Stimulated activated effector memory CD8-positive, alpha-beta T cell treated with anti-CD3 and anti-CD28 coated beads, Interleukin-12 subunit alpha, Interleukin-12 subunit beta, amount 100 ng/mL, for 72 hours (primary cell): ENCODE results near the gene ZNF318.
A peak's percentile ranks its signal among the peaks of the same experiment; 100 is the strongest.
"Not testable (repeated sequence)": the region's sequence is repeated elsewhere in the genome, so short reads cannot be mapped to it uniquely, and the experiment has no call there.

Experiments
- ATAC-seq: fragments of 150-1000 bp; cut with Tn5 transposase; 2 replicates; pipeline ENCODE4 v1.10.0; 2021
- DNase-seq, 2 donors: peaks; one replicate each; pipeline ENCODE4 v3.0.0; 2021 to 2022; ENCODE audit warnings: low spot score in 2 of 2
- H3K27ac Mint-ChIP-seq: one replicate; pipeline ENCODE4 v1.8.0; 2022; ENCODE audit warnings: mild to moderate bottlenecking, mixed read lengths
- H3K36me3 Mint-ChIP-seq: one replicate; pipeline ENCODE4 v1.8.0; 2022; ENCODE audit warnings: mild to moderate bottlenecking, mixed read lengths
- H3K4me1 Mint-ChIP-seq: one replicate; pipeline ENCODE4 v1.8.0; 2022; ENCODE audit warnings: mixed read lengths
- H3K4me3 Mint-ChIP-seq: one replicate; pipeline ENCODE4 v1.8.0; 2022; ENCODE audit warnings: mild to moderate bottlenecking, mixed read lengths
- H3K9me3 Mint-ChIP-seq: one replicate; pipeline ENCODE4 v1.8.0; 2022; ENCODE audit warnings: mixed read lengths

ZNF318 gene

DNA sequence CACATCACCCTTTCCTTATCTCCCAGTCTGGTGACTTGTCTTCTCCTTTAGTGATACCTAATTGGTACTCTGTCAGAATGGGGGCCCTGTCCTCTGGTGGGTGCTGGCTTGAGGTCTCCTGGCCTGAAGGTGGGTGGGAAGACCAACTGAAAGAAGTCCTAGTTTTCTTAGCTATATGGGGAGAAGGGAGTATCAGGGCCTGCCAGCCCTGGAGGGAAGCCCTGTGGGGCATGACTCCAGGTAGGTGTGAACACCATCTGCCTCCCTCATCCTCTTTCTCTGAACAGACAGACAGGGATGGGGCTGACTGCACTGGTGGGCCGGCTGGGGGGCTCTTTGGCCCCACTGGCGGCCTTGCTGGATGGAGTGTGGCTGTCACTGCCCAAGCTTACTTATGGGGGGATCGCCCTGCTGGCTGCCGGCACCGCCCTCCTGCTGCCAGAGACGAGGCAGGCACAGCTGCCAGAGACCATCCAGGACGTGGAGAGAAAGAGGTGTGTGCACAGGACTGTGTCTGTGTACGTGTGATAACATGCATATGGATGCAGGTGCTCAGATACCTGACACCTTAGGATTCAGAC, 65.6 kb downstream of the ZNF318 start:
- no peak overlapping the region for H3K27ac Mint-ChIP-seq
- H3K9me3 Mint-ChIP-seq: no peaks in the 10 kb centered on the region
- no peak overlapping the region for H3K4me3 Mint-ChIP-seq
- H3K36me3 Mint-ChIP-seq: no peaks in the 10 kb centered on the region
- H3K4me1 Mint-ChIP-seq: no peaks in the 10 kb centered on the region
- no peak for ATAC-seq
- no peak for DNase-seq

DNA sequence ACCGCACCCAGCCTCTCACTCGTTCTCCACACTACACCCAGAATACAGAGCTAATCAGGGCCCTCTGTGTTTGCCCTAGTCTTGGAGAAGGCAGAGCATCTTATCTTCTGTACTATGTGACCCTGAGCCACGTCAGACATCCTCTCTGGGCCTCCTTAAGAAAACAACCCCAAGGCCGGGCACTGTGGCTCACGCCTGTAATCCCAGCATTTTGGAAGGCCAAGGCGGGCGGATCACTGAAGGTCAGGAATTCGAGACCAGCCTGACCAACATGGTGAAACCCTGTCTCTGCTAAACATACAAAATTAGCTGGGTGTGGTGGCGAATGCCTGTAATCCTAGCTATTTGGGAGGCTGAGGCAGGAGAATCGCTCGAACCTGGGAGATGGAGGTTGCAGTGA, 66.4 kb downstream of the ZNF318 start:
- not testable (repeated sequence) for H3K36me3 Mint-ChIP-seq, H3K9me3 Mint-ChIP-seq, H3K4me1 Mint-ChIP-seq, H3K4me3 Mint-ChIP-seq, DNase-seq, ATAC-seq
- peak overlapping the region; percentile 17 for H3K27ac Mint-ChIP-seq

DNA sequence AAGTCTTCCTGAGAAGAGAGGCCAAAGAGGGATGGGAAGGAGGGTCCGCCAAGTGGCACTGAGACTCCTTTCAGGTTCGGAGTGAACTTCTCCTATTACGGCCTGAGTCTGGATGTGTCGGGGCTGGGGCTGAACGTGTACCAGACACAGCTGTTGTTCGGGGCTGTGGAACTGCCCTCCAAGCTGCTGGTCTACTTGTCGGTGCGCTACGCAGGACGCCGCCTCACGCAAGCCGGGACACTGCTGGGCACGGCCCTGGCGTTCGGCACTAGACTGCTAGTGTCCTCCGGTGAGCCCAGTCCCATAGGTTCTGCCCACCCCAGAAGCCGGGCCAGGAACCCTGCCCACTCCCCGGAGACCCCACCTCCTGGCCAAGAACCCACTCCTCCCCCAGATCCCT, 67.3 kb downstream of the ZNF318 start:
- Mint-ChIP-seq H3K9me3 (no peaks in the 10 kb centered on the region), H3K4me3 (no peak overlapping the region), H3K36me3 (no peaks in the 10 kb centered on the region), H3K27ac (no peak overlapping the region), H3K4me1 (no peaks in the 10 kb centered on the region)
- ATAC-seq (no peak), DNase-seq (no peak)

DNA sequence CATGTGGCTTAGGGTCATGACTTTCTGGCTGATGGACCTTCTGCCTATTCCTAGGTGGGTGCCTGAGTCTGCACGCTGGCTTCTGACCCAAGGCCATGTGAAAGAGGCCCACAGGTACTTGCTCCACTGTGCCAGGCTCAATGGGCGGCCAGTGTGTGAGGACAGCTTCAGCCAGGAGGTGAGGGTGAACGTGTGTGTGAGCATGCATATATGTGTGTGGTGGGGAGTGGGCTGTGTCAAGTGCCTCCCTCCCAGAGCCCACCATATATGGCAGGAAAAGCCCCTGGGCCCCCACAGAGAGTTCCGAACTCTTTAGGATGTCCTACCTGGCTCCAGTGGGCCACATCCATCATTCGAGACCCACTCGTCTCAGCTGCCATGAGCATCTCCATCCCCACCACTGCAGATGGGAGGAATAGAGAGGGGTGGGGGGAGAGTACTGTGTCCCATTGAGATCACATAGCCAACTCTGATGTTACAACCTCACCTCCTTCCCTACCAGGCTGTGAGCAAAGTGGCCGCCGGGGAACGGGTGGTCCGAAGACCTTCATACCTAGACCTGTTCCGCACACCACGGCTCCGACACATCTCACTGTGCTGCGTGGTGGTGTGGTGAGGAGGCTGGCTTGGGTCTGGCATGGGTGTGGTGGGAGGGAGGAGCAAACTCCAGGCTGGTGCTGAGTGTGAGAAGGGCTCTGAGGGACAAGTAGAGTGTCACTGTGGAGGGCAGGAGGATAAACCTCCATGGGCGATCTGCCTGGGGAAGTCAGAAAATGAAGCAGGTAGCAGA, 68.2 kb downstream of the ZNF318 start:
- Mint-ChIP-seq H3K36me3 (no peaks in the 10 kb centered on the region), H3K4me1 (no peaks in the 10 kb centered on the region), H3K4me3 (no peak overlapping the region), H3K9me3 (no peaks in the 10 kb centered on the region), H3K27ac (no peak overlapping the region)
- DNase-seq (no peak), ATAC-seq (no peak)

DNA sequence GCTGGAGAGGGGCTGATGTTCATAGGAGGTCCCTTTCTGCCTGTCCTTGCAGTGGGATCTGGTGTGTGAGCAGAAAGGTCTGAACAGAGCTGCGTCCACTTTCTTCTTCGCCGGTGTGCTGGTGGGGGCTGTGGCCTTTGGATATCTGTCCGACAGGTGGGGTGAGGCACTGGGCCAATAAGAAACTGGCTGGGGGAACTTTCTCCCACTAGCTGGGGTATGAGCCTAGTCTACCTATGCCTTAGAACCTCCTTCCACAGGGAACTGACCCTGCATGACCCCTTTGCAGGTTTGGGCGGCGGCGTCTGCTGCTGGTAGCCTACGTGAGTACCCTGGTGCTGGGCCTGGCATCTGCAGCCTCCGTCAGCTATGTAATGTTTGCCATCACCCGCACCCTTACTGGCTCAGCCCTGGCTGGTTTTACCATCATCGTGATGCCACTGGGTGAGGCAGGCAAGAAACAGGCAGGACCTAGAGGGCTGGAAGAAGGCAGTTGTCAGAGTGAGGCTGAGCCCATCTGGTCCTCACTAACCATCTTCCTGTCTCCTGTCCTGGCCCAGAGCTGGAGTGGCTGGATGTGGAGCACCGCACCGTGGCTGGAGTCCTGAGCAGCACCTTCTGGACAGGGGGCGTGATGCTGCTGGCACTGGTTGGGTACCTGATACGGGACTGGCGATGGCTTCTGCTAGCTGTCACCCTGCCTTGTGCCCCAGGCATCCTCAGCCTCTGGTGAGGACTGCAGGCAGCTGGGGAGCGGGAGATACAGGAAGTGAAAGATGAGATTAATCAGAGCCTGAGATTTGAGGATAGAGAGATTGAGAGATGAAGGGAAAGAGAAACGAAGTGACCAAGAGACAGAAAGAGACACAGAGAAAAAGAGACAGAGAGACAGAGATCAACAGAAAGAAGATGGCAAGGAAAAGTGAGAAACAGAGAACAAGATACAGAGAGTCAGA, 69.8 kb downstream of the ZNF318 start:
- H3K4me3 Mint-ChIP-seq: no peak overlapping the region
- no peak overlapping the region for H3K27ac Mint-ChIP-seq
- no peak for DNase-seq

DNA sequence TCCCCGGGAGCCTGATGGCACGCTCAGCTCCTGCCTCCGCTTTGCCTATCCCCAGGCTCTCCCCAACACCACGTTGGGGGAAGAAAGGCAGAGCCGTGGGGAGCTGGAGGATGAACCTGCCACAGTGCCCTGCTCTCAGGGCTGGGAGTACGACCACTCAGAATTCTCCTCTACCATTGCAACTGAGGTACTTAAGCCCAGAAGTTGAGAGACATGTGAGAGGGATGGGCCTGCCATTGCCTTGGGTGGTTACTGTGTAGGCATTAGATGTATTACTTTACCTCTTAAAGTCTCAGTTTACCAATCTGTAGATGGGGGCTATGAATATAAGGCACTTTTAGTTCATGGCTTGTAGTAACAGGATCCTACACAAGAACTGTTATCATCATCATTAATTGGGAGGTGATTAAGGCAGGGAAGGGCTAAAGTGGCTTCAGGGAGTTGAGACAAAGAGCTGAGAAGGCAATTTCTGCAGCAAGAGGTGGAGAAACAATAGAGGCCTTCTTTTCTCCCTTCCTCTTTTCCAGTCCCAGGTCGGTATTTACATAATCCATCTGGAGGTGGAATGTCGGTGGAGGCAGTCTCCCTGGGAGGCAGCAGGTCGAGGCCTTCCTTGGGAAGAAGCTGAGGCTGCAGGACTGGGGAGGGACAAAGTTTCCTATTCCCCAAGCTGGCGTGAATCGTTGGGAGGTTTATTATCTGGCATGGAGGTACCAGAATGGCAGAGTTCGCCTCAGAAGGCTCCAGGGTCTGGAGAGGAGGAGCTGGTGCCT, 70.7 kb downstream of the ZNF318 start:
- Mint-ChIP-seq H3K36me3 (no peaks in the 10 kb centered on the region), H3K4me3 (no peak overlapping the region), H3K4me1 (no peaks in the 10 kb centered on the region), H3K9me3 (no peaks in the 10 kb centered on the region), H3K27ac (no peak overlapping the region)
- DNase-seq (no peak), ATAC-seq (no peak)

More for the DNA sequence above, 69.8 kb downstream of the ZNF318 start:
- Mint-ChIP-seq H3K9me3 (no peaks in the 10 kb centered on the region), H3K36me3 (no peaks in the 10 kb centered on the region), H3K4me1 (no peaks in the 10 kb centered on the region)
- no peak for ATAC-seq

DNA sequence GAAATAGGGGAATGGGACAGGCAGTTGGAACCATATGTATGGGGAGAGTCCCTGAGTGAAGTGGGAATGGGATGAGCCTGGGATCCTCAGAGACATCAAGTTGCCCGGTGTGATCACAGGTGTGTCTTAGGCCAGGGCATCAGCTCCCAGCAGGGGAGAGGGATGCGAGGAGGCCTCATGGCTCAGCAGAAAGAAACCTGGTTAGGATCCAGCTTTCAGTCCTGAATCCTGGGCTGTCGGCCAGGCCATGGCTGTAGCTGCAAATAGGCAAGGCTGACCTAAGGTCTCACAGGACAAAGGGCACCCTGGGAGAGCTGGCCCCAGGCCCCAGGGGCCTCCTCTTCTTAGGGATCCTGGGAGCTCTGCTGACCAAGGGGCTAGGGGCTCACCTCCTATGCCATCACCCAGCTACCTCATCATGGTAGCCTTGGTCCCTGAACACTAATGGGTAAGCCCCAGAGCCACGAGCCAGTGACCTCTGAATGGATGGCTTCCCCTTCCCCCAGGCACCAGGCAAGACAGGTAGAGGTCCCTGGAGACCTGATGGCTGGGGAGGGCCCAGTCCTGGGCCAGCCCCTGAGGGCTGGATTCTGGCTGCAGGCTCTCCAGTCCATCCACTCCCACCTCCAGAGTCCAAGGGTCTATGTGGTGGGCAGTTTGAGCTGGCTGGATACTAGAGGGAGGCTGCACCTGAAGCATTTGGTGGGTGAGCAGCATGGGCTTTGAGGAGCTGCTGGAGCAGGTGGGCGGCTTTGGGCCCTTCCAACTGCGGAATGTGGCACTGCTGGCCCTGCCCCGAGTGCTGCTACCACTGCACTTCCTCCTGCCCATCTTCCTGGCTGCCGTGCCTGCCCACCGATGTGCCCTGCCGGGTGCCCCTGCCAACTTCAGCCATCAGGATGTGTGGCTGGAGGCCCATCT, 71.5 kb downstream of the ZNF318 start, which contains the start of gene SLC22A7:
TSS of gene SLC22A7 (plus strand) at position 617 of the 921 bp plus-strand sequence. CDS start at position 716, 99 bp downstream.
- Mint-ChIP-seq H3K9me3 (no peaks in the 10 kb centered on the region), H3K4me1 (no peaks in the 10 kb centered on the region), H3K27ac (no peak within 1 kb of the TSS)

DNA sequence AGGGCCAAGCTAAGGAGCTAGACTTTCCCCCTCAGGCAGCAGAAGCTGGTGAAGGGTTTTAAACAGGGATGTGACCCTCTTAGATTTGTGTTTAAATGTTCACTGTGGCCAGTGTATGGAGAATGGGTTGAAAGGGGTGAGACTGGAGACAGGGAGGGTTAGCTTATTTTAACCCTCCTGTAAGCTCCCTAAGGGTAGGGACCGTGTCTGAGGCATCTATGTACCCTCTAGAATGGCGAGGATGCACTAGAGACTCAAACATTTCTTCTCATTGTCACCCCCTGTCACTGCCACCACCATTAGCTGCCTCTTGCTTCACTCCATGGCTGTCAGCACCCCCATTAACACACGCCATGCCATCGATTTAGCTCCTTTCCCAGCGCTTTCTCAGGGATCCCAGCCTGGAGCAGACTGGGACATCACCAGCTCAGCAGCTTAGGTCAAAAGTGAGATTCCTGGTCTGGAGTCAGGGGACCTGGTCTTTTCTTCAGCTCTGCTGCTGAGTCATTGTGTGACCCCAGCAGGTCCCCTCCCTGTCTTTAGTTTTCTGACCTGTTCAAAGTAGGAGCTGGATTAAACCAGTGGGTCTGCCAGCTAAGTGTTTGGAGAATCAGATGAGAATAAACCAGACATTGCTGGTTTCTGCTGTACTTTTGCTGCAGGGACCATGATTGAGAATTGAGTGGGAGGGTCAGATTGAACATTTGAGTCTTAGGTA, 72.5 kb downstream of the ZNF318 start:
- Mint-ChIP-seq H3K36me3 (no peaks in the 10 kb centered on the region), H3K27ac (no peak overlapping the region), H3K4me1 (no peaks in the 10 kb centered on the region)

More for the DNA sequence above, 71.5 kb downstream of the ZNF318 start, which contains the start of gene SLC22A7:
- ATAC-seq (no peak), DNase-seq (no peak)
- no peak within 1 kb of the TSS for H3K4me3 Mint-ChIP-seq
- H3K36me3 Mint-ChIP-seq: no peaks in the 10 kb centered on the region

DNA sequence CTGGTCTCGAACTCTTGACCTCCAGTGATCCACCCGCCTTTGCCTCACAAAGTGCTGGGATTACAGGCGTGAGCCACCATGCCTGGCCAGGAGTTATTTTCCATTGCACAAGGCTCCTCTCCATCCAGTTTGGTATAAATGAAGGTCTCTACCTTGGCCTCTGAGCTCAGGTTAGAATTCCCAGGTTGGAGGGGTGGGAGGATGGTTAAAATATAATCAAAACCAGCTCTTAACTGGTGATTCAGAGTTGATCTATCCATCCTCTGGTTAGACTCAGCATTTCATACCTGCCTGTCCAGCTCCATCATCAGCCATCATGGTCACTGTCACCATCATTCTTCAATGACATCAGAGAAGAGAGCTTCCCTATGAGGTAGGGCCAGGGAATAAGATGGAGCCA, 74.0 kb downstream of the ZNF318 start:
- Mint-ChIP-seq H3K4me1 (no peaks in the 10 kb centered on the region), H3K9me3 (no peaks in the 10 kb centered on the region), H3K4me3 (no peak overlapping the region), H3K36me3 (no peaks in the 10 kb centered on the region), H3K27ac (no peak overlapping the region)
- ATAC-seq (no peak), DNase-seq (no peak)

More for the DNA sequence above, 72.5 kb downstream of the ZNF318 start:
- ATAC-seq: no peak
- no peak for DNase-seq
- Mint-ChIP-seq H3K4me3 (no peak overlapping the region), H3K9me3 (no peaks in the 10 kb centered on the region)

DNA sequence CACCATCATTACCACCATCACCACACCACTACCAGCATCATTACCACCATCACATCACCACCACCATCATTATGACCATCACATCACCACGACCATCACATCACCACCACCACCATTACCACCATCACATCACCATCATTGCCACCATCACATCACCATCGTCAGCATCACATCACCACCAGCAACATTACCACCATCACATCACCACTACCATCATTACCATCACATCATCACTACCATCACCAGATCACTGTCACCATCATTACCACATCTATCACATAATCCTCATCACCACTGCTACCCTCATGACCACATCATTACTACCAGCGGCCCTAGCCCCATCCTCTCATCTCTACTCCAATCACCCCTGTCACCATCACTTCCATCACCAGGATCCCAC, 74.9 kb downstream of the ZNF318 start:
- H3K27ac Mint-ChIP-seq: no peak overlapping the region
- DNase-seq (no peak), ATAC-seq (no peak)
- H3K9me3 Mint-ChIP-seq: no peaks in the 10 kb centered on the region
- no peaks in the 10 kb centered on the region for H3K4me1 Mint-ChIP-seq
- H3K36me3 Mint-ChIP-seq: no peaks in the 10 kb centered on the region
- no peak overlapping the region for H3K4me3 Mint-ChIP-seq

DNA sequence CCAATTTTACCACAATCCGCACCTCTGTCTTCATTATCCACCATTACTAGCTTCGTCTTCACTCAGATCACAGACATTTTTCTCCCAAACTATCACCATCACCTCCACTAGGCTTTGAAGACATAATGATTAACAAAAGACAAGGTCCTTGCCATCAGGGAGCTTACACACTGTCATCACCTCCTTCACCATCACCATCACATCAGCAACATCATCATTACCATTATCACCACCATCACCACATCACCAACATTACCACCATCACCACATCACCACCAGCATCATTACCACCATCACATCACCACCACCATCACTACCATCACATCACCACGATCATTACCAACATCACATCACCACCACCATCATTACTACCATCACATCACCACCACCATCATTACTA, 75.7 kb downstream of the ZNF318 start:
- H3K36me3 Mint-ChIP-seq: no peaks in the 10 kb centered on the region
- H3K4me1 Mint-ChIP-seq: no peaks in the 10 kb centered on the region
- H3K4me3 Mint-ChIP-seq: no peak overlapping the region
- no peaks in the 10 kb centered on the region for H3K9me3 Mint-ChIP-seq
- no peak overlapping the region for H3K27ac Mint-ChIP-seq
- DNase-seq (no peak), ATAC-seq (no peak)

DNA sequence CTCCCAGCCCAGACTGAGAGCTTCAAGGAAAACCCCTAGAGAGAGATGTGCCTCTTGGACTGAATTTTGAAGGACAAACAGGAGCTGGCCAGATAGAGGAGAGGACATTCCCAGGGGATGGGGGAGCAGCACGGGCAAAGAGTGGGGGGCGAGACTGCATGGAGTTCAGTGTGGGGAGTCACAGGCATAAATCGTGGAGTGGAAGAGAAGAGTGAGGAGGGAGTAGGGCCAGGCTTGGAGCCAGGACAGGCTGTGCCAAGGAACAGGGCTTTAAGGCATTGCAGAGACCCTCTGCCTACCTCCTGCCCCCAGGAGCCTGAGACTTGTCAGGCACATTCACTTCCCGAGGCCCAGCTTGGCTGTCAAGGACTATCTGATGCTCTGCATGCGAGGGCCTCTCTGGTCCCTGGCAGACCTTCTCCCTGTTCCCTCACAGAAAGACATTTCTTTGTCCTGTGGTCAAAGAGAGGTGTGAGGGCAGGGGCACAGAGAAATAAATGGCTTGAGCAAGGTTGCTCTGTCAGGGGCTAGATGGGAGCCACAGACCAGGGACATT, 76.6 kb downstream of the ZNF318 start:
- no peaks in the 10 kb centered on the region for H3K36me3 Mint-ChIP-seq
- no peak for DNase-seq
- H3K9me3 Mint-ChIP-seq: no peaks in the 10 kb centered on the region
- no peaks in the 10 kb centered on the region for H3K4me1 Mint-ChIP-seq
- no peak for ATAC-seq
- H3K27ac Mint-ChIP-seq: no peak overlapping the region
- H3K4me3 Mint-ChIP-seq: no peak overlapping the region

DNA sequence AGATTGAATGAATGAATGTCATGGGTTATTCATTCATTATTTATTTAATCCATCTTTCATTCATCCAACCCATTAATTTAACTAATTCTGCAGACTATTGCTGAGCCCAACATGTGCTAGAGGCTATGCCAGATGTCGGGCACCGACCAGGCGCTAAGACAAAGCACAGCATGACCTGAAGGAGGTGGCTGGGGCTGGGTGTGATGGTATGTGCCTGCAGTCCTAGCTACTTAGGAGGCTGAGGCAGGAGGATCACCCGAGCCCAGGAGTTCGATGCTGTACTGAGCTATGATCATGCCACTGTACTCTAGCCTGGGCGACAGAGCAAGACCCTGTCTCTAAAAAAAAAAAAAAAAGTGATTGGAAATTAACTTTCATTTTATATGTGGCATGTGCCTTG, 77.1 kb downstream of the ZNF318 start:
- ATAC-seq: no peak
- no peaks in the 10 kb centered on the region for H3K9me3 Mint-ChIP-seq
- H3K4me1 Mint-ChIP-seq: no peaks in the 10 kb centered on the region
- no peak overlapping the region for H3K4me3 Mint-ChIP-seq
- no peak overlapping the region for H3K27ac Mint-ChIP-seq
- DNase-seq: no peak
- H3K36me3 Mint-ChIP-seq: no peaks in the 10 kb centered on the region
